Large intestine (tissue), 3 donors: ENCODE measurements around the gene SLX4IP. TPM values are rescaled to one million over a fixed set of nuclear protein-coding genes. Genes with fewer than 3 reads are reported as not detected.
A peak's percentile ranks its signal among the peaks of the same experiment; 100 is the strongest.

ENCODE experiments used
- DNase-seq, 2 donors: peaks; one replicate each; pipeline versions ENCODE4 v3.0.0 to v3.0.0-alpha.2; 2013
- H3K27ac ChIP-seq: one replicate; pipeline ENCODE4 v1.5.1; 2013; ENCODE audit warnings: low read length
- H3K27me3 ChIP-seq: 2 replicates; pipeline ENCODE4 v1.6.1; 2013; ENCODE audit warnings: low read length; ENCODE audit not compliant: control insufficient read depth, insufficient read depth
- H3K36me3 ChIP-seq: 2 replicates; pipeline ENCODE4 v1.6.1; 2013; ENCODE audit warnings: low read length; ENCODE audit not compliant: control insufficient read depth, insufficient read depth
- H3K4me1 ChIP-seq: one replicate; pipeline ENCODE4 v1.6.1; 2013; ENCODE audit warnings: low read length; ENCODE audit not compliant: control insufficient read depth, insufficient read depth
- H3K4me3 ChIP-seq: one replicate; pipeline ENCODE4 v1.5.1; 2013; ENCODE audit warnings: low read length
- H3K9me3 ChIP-seq: one replicate; pipeline ENCODE4 v1.6.1; 2013; ENCODE audit warnings: mild to moderate bottlenecking, low read depth, low read length, moderate library complexity; ENCODE audit not compliant: control insufficient read depth
- WGBS: methylation state at CpG from one replicate; pipeline ENCODE4 v1.1.5; 2013; ENCODE audit warnings: low lambda C conversion rate; ENCODE audit not compliant: insufficient coverage; 5-methylcytosine and 5-hydroxymethylcytosine counted together
- polyA plus RNA-seq: library from polyadenylated mRNA; unstranded; fragments of 120-200 nt; gene quantifications from one replicate; pipeline ENCODE4 v1.2.1, GENCODE V29; 2013

SLX4IP gene
- polyA plus RNA-seq, 1 donor: 7.2 TPM

GRCh38 chr20:10508468-10509251, 73.6 kb downstream of the SLX4IP start:
- H3K4me1 ChIP-seq: no peaks in the 10 kb centered on the region
- DNase-seq: no peak
- WGBS: no CpG with 5 or more reads among the region's 8 CpGs

DNA sequence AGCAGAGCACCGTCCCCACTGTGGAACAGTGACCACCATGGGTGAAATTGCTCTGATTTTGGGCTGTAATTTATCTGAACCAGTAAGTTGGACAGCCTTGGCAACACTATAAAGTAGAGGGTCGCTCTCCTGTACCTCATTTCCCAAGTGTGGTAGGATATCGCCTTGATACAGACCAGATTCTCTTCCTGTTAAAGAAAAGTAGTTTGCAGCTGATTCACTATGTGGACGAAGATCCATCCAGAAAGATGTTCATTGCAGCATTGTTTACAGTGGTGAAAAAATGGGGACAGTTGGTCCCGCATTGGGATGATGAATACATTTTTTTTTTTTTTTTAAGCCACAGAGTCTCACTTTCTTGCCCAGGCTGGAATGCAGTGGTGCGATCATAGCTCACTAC, 74.3 kb downstream of the SLX4IP start:
- no peak overlapping the region for H3K27ac ChIP-seq
- DNase-seq: no peak
- no peaks in the 10 kb centered on the region for H3K36me3 ChIP-seq
- H3K4me3 ChIP-seq: no peak overlapping the region
- no peaks in the 10 kb centered on the region for H3K4me1 ChIP-seq
- H3K27me3 ChIP-seq: no peaks in the 10 kb centered on the region
- H3K9me3 ChIP-seq: no peaks in the 10 kb centered on the region
- WGBS: 100% methylated on average over 1 of the region's 6 CpGs

More at GRCh38 chr20:10508468-10509251, 73.6 kb downstream of the SLX4IP start:
- no peaks in the 10 kb centered on the region for H3K36me3 ChIP-seq
- no peaks in the 10 kb centered on the region for H3K9me3 ChIP-seq
- H3K27me3 ChIP-seq: no peaks in the 10 kb centered on the region
- no peak overlapping the region for H3K4me3 ChIP-seq
- no peak overlapping the region for H3K27ac ChIP-seq

DNA sequence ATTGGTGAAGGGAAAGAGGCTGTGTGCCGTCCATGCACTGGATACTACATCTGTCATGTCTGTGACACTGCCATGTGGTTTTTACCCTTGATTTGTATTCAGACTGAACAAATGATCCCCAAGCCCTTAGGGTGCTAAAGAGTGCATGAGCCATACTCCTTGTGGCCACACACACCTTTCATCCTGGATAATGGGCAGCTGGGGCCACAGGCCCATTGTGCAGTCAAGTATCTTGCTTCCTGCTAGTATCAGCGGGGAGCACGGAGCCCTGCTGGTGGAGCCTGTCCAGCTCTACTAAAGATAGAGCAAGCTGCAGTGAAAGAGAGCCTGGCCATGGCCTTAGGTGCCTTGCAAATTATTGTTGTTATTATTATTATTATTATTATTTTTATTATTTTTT, 75.1 kb downstream of the SLX4IP start:
- H3K9me3 ChIP-seq: no peaks in the 10 kb centered on the region
- H3K27me3 ChIP-seq: no peaks in the 10 kb centered on the region
- H3K4me3 ChIP-seq: no peak overlapping the region
- H3K36me3 ChIP-seq: no peaks in the 10 kb centered on the region
- no CpG with 5 or more reads among the region's 3 CpGs for WGBS
- H3K27ac ChIP-seq: no peak overlapping the region
- no peaks in the 10 kb centered on the region for H3K4me1 ChIP-seq
- no peak for DNase-seq

GRCh38 chr20:10511170-10511508, 76.0 kb downstream of the SLX4IP start:
- WGBS: no CpG with 5 or more reads among the region's 3 CpGs
- Histone ChIP-seq H3K4me1 (no peaks in the 10 kb centered on the region), H3K27me3 (no peaks in the 10 kb centered on the region), H3K36me3 (no peaks in the 10 kb centered on the region), H3K27ac (no peak overlapping the region), H3K9me3 (no peaks in the 10 kb centered on the region), H3K4me3 (no peak overlapping the region)
- no peak for DNase-seq

DNA sequence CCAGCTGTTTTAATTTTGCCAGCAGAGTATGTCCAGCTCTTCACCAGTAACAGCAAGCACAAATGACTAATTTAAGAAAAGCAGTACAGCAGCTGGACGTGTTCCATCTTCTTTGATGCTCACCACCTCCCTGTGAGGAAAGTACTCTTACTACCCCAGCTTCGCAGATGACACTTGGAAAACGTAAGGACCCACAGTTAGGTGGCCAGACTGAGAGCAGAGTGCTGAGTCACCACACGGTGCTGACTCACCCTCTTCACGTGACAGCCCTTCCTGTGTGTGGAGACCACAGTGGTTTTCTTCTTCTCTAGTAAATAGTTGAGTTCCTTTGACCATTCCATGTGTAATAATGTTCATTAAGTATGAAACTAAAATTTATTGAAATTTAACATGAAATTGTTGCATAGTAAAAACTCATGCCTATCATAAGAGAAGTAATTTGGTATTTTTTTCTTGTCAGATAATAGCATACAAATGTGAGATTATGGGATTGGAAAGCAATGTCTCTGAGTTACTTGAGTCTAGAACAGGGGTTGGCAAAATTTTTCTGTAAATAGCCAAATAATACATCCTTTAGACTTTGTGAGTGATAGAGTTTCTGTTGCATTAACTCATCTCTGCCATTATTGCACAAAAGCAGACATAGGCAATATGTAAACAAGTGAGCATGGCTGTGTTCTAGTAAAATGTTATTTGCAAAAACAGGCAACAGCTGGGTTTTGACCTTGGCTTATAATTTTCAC, 76.6 kb downstream of the SLX4IP start:
- no peak overlapping the region for H3K4me3 ChIP-seq
- H3K9me3 ChIP-seq: no peaks in the 10 kb centered on the region
- H3K4me1 ChIP-seq: no peaks in the 10 kb centered on the region
- no peaks in the 10 kb centered on the region for H3K27me3 ChIP-seq
- no peaks in the 10 kb centered on the region for H3K36me3 ChIP-seq
- H3K27ac ChIP-seq: no peak overlapping the region
- DNase-seq: peak; percentile 75 to 80
- no CpG with 5 or more reads among the region's 5 CpGs for WGBS

DNA sequence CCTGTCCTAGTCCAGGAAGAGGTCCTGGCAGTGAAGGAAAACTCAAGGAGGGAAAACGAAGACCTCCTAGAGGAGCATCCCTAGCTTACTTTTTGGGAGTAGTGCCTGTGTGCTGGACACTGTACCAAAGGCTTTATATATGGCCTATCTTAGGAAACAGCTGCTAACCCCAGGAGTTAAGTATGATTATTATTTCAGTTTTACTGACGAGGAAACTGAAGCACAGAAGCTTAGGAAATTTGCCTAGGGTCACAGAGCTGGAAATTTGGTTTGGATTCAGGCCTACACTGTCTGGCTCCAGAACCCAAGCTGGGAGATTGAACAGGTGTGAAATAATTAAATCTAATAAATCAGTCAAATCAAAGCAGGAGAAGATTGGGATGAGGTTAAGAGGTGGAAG, 78.0 kb downstream of the SLX4IP start:
- H3K4me1 ChIP-seq: no peaks in the 10 kb centered on the region
- H3K27me3 ChIP-seq: no peaks in the 10 kb centered on the region
- no peaks in the 10 kb centered on the region for H3K9me3 ChIP-seq
- H3K36me3 ChIP-seq: no peaks in the 10 kb centered on the region
- no peak overlapping the region for H3K4me3 ChIP-seq
- WGBS: no CpG with 5 or more reads among the region's 2 CpGs
- no peak for DNase-seq
- H3K27ac ChIP-seq: no peak overlapping the region

DNA sequence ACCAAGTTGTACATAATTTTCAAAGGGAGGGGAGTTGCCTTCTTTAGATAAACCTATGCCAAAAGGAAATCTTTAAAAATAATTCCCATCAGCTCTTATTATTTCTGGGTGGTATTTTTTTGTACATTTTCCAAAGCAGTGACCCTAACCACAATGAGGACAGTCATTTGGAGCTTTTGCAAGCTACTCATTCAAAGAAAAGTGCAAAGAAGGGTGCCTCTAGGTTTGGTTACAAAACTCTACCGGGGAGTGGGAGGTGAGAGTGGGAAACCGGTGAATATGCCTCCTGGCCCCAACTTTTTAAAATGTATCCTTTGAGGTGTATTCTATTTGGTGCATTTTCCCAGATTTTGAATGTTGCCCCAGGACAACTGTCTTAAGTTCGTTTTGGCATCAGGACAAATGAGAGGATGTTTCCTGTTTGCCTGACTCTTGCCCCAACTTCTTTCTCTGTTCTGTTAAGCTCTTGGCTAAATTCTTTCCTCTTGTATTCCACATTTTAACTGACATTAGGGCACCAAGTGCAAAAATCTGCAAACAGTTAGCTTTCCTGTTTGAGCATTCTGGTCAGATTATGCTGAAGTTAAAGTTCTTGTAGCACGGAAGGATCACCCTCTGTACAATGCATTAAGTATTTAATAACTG, 78.9 kb downstream of the SLX4IP start:
- H3K36me3 ChIP-seq: no peaks in the 10 kb centered on the region
- no peak overlapping the region for H3K27ac ChIP-seq
- DNase-seq: no peak
- no peaks in the 10 kb centered on the region for H3K4me1 ChIP-seq
- 71% methylated on average over 1 of the region's 4 CpGs for WGBS
- H3K27me3 ChIP-seq: no peaks in the 10 kb centered on the region
- no peak overlapping the region for H3K4me3 ChIP-seq
- no peaks in the 10 kb centered on the region for H3K9me3 ChIP-seq

DNA sequence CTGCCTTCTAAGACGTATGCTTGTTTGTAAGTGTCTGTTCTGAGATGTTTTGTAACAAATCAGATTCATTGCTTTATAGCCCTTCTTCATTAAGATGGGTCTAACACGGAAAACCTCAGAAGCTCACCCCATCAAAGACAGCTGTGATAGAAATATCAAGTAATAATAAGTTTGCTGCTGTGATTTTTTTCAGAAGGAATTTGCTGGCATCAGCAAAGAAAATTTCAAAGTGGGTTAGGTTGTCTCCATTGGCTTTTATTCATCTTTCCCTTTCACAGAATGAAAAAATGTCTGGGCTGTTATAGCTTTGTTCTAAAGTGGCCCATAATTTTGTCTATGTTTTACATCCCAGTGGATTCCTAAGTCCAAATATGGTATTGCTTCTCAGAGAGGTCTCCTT, 81.4 kb downstream of the SLX4IP start:
- Histone ChIP-seq H3K36me3 (no peaks in the 10 kb centered on the region), H3K4me3 (no peak overlapping the region), H3K4me1 (no peaks in the 10 kb centered on the region), H3K9me3 (no peaks in the 10 kb centered on the region), H3K27me3 (no peaks in the 10 kb centered on the region), H3K27ac (no peak overlapping the region)
- WGBS: no CpG with 5 or more reads among the region's 2 CpGs
- no peak for DNase-seq

DNA sequence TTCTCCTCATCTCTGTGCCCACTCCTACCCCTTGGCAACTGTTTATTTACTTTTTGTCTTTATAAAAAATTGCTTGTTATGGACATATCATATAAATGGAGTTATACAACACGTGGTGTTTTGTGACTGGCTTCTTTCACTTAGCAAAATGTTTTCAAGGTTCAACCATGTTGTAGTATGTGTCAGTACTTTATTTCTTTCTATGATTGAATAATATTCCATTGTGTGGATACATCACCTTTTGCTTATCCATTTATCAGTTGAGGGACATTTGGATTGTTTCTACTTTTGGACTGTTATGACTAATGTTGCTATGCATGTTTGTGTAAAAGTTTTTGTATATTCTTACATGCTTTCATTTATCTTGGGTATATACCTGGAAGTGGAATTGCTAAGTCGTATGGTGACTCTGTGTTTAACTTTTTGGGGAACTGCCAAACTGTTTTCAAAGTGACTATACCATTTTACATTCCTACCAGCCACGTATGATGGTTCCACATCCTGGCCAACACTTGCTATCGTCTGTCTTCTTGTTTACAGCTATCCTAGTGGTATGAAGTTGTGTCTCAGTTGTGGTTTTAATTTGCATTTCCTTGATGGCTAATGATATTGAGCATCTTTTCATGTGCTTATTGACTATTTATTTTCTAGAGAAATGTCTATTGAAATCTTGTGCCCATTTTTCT, 84.4 kb downstream of the SLX4IP start:
- WGBS: 90% methylated on average over 2 of the region's 4 CpGs
- no peak overlapping the region for H3K27ac ChIP-seq
- no peaks in the 10 kb centered on the region for H3K36me3 ChIP-seq
- DNase-seq: no peak
- H3K27me3 ChIP-seq: no peaks in the 10 kb centered on the region
- H3K4me3 ChIP-seq: no peak overlapping the region
- no peaks in the 10 kb centered on the region for H3K9me3 ChIP-seq
- H3K4me1 ChIP-seq: no peaks in the 10 kb centered on the region

- H3K27me3 ChIP-seq: no peaks in the 10 kb centered on the region
- H3K4me3 ChIP-seq: no peak overlapping the region
- H3K36me3 ChIP-seq: no peaks in the 10 kb centered on the region
- no peak for DNase-seq
- H3K4me1 ChIP-seq: no peaks in the 10 kb centered on the region
- H3K27ac ChIP-seq: no peak overlapping the region
- no peaks in the 10 kb centered on the region for H3K9me3 ChIP-seq
These were observed 85.4 kb downstream of the SLX4IP start for GRCh38 chr20:10520528-10520927.
